H9 (cell line): ENCODE data around the gene DOC2B. TPM values are rescaled to one million over a fixed set of nuclear protein-coding genes. Genes with fewer than 3 reads are reported as not detected.

Source experiments
- DNase-seq: peaks from one replicate; pipeline ENCODE4 v3.0.0-alpha.2; 2017
- H2AFZ ChIP-seq: one replicate; pipeline ENCODE4 v1.6.1; 2013; ENCODE audit warnings: mild to moderate bottlenecking, low read length, control low read depth, moderate library complexity
- H2AK5ac ChIP-seq: 2 replicates; pipeline ENCODE4 v1.6.1; 2013; ENCODE audit warnings: low read length, control low read depth, mixed read lengths; ENCODE audit not compliant: insufficient read length
- H2BK120ac ChIP-seq: one replicate; pipeline ENCODE4 v1.6.1; 2013; ENCODE audit warnings: low read depth, mild to moderate bottlenecking, low read length, control low read depth, inconsistent platforms; ENCODE audit not compliant: poor library complexity, severe bottlenecking
- H2BK12ac ChIP-seq: 2 replicates; pipeline ENCODE4 v1.6.1; 2013; ENCODE audit warnings: low read length, control low read depth, mixed read lengths, low read depth; ENCODE audit not compliant: insufficient read length
- H2BK15ac ChIP-seq: 2 replicates; pipeline ENCODE4 v1.6.1; 2013; ENCODE audit warnings: low read depth, low read length, control low read depth
- H2BK20ac ChIP-seq: one replicate; pipeline ENCODE4 v1.6.1; 2013; ENCODE audit warnings: low read depth, mild to moderate bottlenecking, low read length, control low read depth, inconsistent platforms; ENCODE audit not compliant: poor library complexity, severe bottlenecking
- H2BK5ac ChIP-seq: 2 replicates; pipeline ENCODE4 v1.6.1; 2013; ENCODE audit warnings: low read length, control low read depth, mixed read lengths; ENCODE audit not compliant: insufficient read length
- H3K14ac ChIP-seq: 2 replicates; pipeline ENCODE4 v1.6.1; 2013; ENCODE audit warnings: low read length, control low read depth; ENCODE audit not compliant: insufficient read depth
- H3K18ac ChIP-seq: 2 replicates; pipeline ENCODE4 v1.6.1; 2013; ENCODE audit warnings: low read depth, mild to moderate bottlenecking, mixed read lengths, low read length, control low read depth; ENCODE audit not compliant: insufficient read length
- H3K23ac ChIP-seq: 2 replicates; pipeline ENCODE4 v1.6.1; 2013; ENCODE audit warnings: low read length, control low read depth, mixed read lengths, low read depth; ENCODE audit not compliant: insufficient read length
- H3K23me2 ChIP-seq: 2 replicates; pipeline ENCODE4 v1.6.1; 2013; ENCODE audit warnings: low read depth, mild to moderate bottlenecking, mixed read lengths, low read length, control low read depth; ENCODE audit not compliant: insufficient read length, poor library complexity, severe bottlenecking
- H3K27ac ChIP-seq: 2 replicates; pipeline ENCODE4 v1.5.1; 2013; ENCODE audit warnings: low read length, control low read depth, mixed read lengths, low read depth; ENCODE audit not compliant: insufficient read length
- H3K27me3 ChIP-seq: 2 replicates; pipeline ENCODE4 v1.6.1; 2013; ENCODE audit warnings: low read length, control low read depth, inconsistent platforms; ENCODE audit not compliant: insufficient read depth
- H3K4ac ChIP-seq: 2 replicates; pipeline ENCODE4 v1.6.1; 2013; ENCODE audit warnings: low read depth, mild to moderate bottlenecking, control low read depth, inconsistent platforms, low read length, moderate library complexity
- H3K4me1 ChIP-seq: 2 replicates; pipeline ENCODE4 v1.6.1; 2013; ENCODE audit warnings: low read length, control low read depth, inconsistent platforms; ENCODE audit not compliant: insufficient read depth
- H3K4me2 ChIP-seq: 2 replicates; pipeline ENCODE4 v1.6.1; 2013; ENCODE audit warnings: low read length, control low read depth, mixed read lengths; ENCODE audit not compliant: insufficient read length, insufficient read depth
- H3K56ac ChIP-seq: 2 replicates; pipeline ENCODE4 v1.6.1; 2013; ENCODE audit warnings: low read depth, mild to moderate bottlenecking, mixed read lengths, low read length, control low read depth; ENCODE audit not compliant: insufficient read length
- H3K79me1 ChIP-seq: 2 replicates; pipeline ENCODE4 v1.6.1; 2013; ENCODE audit warnings: low read depth, mild to moderate bottlenecking, moderate library complexity, low read length, control low read depth, inconsistent platforms; ENCODE audit not compliant: insufficient read depth, poor library complexity, severe bottlenecking
- H3K79me2 ChIP-seq: 2 replicates; pipeline ENCODE4 v1.6.1; 2013; ENCODE audit warnings: low read length, control low read depth, inconsistent platforms; ENCODE audit not compliant: insufficient read depth
- H3K9ac ChIP-seq: 2 replicates; pipeline ENCODE4 v1.6.1; 2013; ENCODE audit warnings: low read length, control low read depth, mixed read lengths; ENCODE audit not compliant: insufficient read length; ENCODE audit errors: extremely low read depth
- H3K9me3 ChIP-seq: one replicate; pipeline ENCODE4 v1.6.1; 2013; ENCODE audit warnings: low read depth, low read length, inconsistent platforms; ENCODE audit not compliant: control insufficient read depth
- H3T11ph ChIP-seq: one replicate; pipeline ENCODE4 v1.6.1; 2013; ENCODE audit warnings: mild to moderate bottlenecking, low read length, control low read depth, inconsistent platforms
- H4K20me1 ChIP-seq: one replicate; pipeline ENCODE4 v1.6.1; 2013; ENCODE audit not compliant: control insufficient read depth, insufficient read length, insufficient read depth
- H4K5ac ChIP-seq: 2 replicates; pipeline ENCODE4 v1.6.1; 2013; ENCODE audit warnings: low read depth, mild to moderate bottlenecking, mixed read lengths, low read length, control low read depth; ENCODE audit not compliant: insufficient read length
- H4K8ac ChIP-seq: replicated peaks from 2 replicates; pipeline ENCODE4 v1.6.1; 2013; ENCODE audit warnings: low read length, control low read depth, mixed read lengths, low read depth; ENCODE audit not compliant: insufficient read length
- H4K91ac ChIP-seq: 2 replicates; pipeline ENCODE4 v1.6.1; 2013; ENCODE audit warnings: low read depth, mild to moderate bottlenecking, moderate library complexity, mixed read lengths, low read length, control low read depth; ENCODE audit not compliant: insufficient read length
- H3K27ac Mint-ChIP-seq, 3 experiments: 2 replicates in 2 of 3; 3 replicates in 1 of 3; pipeline ENCODE4 v1.8.0; 2020 to 2021; ENCODE audit warnings: mixed read lengths in 3 of 3, mild to moderate bottlenecking in 1 of 3, moderate library complexity in 1 of 3
- H3K27me3 Mint-ChIP-seq: 2 replicates; pipeline ENCODE4 v1.8.0; 2021; ENCODE audit warnings: low read depth, mild to moderate bottlenecking, moderate library complexity, mixed read lengths
- H3K36me3 Mint-ChIP-seq, 3 experiments: 2 replicates in 2 of 3; 3 replicates in 1 of 3; pipeline ENCODE4 v1.8.0; 2020 to 2021; ENCODE audit warnings: low read depth in 3 of 3, mixed read lengths in 3 of 3; ENCODE audit not compliant: insufficient read depth in 1 of 3
- H3K4me1 Mint-ChIP-seq, 2 experiments: 2 replicates each; pipeline ENCODE4 v1.8.0; 2020; ENCODE audit warnings: mixed read lengths in 2 of 2
- H3K4me3 Mint-ChIP-seq, 2 experiments: 2 replicates in 1 of 2; 3 replicates in 1 of 2; pipeline ENCODE4 v1.8.0; 2020 to 2021; ENCODE audit warnings: mild to moderate bottlenecking in 2 of 2, mixed read lengths in 2 of 2, moderate library complexity in 1 of 2
- H3K9me3 Mint-ChIP-seq, 2 experiments: 2 replicates in 1 of 2; 3 replicates in 1 of 2; pipeline ENCODE4 v1.8.0; 2020; ENCODE audit warnings: mild to moderate bottlenecking in 2 of 2, mixed read lengths in 2 of 2, moderate library complexity in 1 of 2
- WGBS: extraction: QIAGEN DNeasy Blood & Tissue Kit; methylation state at CpG from one replicate; pipeline ENCODE4 v1.1.7; 2013; ENCODE audit warnings: missing lambda C conversion rate, low lambda C conversion rate, mixed read lengths; ENCODE audit not compliant: insufficient read length; ENCODE audit errors: extremely low coverage; 5-methylcytosine and 5-hydroxymethylcytosine counted together
- total RNA-seq: library from RNA; stranded (reverse); gene quantifications from 2 replicates; pipeline ENCODE4 v1.2.1, GENCODE V29; 2021
- TF ChIP-seq, protein P1 (sequence below): fragments of 200-600 bp; sonication (generic); conservative IDR thresholded peaks from 3 replicates; pipeline ENCODE4 v1.8.0; 2021; ENCODE audit warnings: antibody characterized with exemption, mild to moderate bottlenecking

The DOC2B gene
- total RNA-seq, 1 experiment from 2014 or later, result 2.1 TPM

DNA sequence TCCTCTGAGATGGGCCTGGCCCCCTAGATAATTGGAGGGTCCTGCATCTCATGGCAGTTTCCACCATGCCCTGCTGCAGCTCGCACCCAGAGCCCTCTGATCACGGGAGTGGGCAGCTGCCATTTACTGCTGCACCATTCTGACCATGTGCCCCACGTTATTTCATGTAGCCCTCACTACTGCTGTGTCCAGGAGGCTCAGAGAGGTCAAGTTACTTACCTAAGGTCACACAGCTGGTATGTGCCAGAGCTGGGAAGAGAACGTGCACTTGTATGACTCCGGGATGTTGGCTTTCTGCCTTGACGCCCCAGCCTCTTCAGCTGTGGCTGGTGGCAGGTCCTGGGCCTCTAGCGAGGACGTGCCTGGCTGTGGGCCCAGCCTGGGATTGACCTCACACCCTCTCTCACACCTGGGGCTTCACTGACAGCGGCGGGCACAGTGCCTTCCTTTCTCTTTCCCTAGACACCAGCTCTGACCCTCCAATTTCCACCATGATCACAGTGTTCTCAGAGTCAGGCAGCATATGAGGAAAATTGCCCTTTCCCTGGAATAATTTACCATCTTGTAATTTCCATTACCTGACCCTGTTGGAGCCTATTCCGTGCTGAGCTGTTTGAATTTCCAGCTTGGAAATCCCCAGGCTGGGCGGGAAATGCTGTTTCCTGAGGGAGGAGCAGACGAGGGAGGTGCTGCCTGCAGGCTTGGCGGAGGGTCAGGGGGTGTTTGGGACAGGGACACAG lies 18.5 kb upstream of the DOC2B start:
- Histone ChIP-seq H2BK120ac (no peak overlapping the region), H3K79me1 (no peaks in the 10 kb centered on the region), H3K79me2 (no peaks in the 10 kb centered on the region), H3K4me1 (no peaks in the 10 kb centered on the region), H4K8ac (no peak overlapping the region), H3K27me3 (no peaks in the 10 kb centered on the region), H2AK5ac (no peak overlapping the region), H3K4ac (no peak overlapping the region), H3K56ac (no peak overlapping the region), H2BK12ac (no peak overlapping the region), H3K27ac (no peak overlapping the region), H3K18ac (no peak overlapping the region), H3K9ac (no peak overlapping the region), H3T11ph (no peak overlapping the region), H2BK5ac (no peak overlapping the region), H2AFZ (no peak overlapping the region), H2BK20ac (no peak overlapping the region), H4K5ac (no peak overlapping the region), H3K9me3 (no peaks in the 10 kb centered on the region), H2BK15ac (no peak overlapping the region), H3K23me2 (no peaks in the 10 kb centered on the region), H3K14ac (no peak overlapping the region), H4K91ac (no peak overlapping the region), H3K4me2 (no peak overlapping the region), H4K20me1 (peaks cover 3% of the 10 kb centered on the region), H3K23ac (no peak overlapping the region)
- H3K27me3 Mint-ChIP-seq, result peaks cover 15% of the 10 kb centered on the region
- TF ChIP-seq, protein P1, sequence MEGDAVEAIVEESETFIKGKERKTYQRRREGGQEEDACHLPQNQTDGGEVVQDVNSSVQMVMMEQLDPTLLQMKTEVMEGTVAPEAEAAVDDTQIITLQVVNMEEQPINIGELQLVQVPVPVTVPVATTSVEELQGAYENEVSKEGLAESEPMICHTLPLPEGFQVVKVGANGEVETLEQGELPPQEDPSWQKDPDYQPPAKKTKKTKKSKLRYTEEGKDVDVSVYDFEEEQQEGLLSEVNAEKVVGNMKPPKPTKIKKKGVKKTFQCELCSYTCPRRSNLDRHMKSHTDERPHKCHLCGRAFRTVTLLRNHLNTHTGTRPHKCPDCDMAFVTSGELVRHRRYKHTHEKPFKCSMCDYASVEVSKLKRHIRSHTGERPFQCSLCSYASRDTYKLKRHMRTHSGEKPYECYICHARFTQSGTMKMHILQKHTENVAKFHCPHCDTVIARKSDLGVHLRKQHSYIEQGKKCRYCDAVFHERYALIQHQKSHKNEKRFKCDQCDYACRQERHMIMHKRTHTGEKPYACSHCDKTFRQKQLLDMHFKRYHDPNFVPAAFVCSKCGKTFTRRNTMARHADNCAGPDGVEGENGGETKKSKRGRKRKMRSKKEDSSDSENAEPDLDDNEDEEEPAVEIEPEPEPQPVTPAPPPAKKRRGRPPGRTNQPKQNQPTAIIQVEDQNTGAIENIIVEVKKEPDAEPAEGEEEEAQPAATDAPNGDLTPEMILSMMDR, result no peak
- peaks cover 3 to 10% of the 10 kb centered on the region in 2 experiments; a peak in 3 of 5 replicates for H3K9me3 Mint-ChIP-seq
- WGBS, result no CpG with 5 or more reads among the region's 14 CpGs
- H3K4me3 Mint-ChIP-seq, result peak overlapping the region in 1 of 2 experiments; percentile 16; a peak in 1 of 5 replicates
- DNase-seq, result no peak
- peaks cover 0 to 4% (median 2%) of the 10 kb centered on the region in 3 experiments; a peak in 4 of 7 replicates for H3K36me3 Mint-ChIP-seq
- no peak overlapping the region; a peak in 2 of 7 replicates for H3K27ac Mint-ChIP-seq
- peaks cover 22 to 37% of the 10 kb centered on the region in 2 experiments for H3K4me1 Mint-ChIP-seq
